HT1080 (cell line): Measurements from ENCODE around the gene ANXA5. TPM values are rescaled to one million over a fixed set of nuclear protein-coding genes. Genes with fewer than 3 reads are reported as not detected.
"Not testable (repeated sequence)": the region's sequence is repeated elsewhere in the genome, so short reads cannot be mapped to it uniquely, and the experiment has no call there.

ENCODE experiments used
- DNase-seq: peaks from one replicate; pipeline ENCODE4 v3.0.0-alpha.2; 2015; ENCODE audit warnings: low read depth
- polyA plus RNA-seq, 2 experiments: library from polyadenylated mRNA; depleted of rRNA; stranded (reverse); fragments of >200 nt; gene quantifications; 2 replicates each; pipeline ENCODE4 v1.2.3, GENCODE V29; 2015
- total RNA-seq: library from RNA; depleted of rRNA; stranded (reverse); fragments of >200 nt; shearing (Covaris generic); gene quantifications from 2 replicates; pipeline ENCODE4 v1.2.3, GENCODE V29; 2014; rRNA removed

Gene ANXA5
- 489 and 521 TPM in 2 replicates for total RNA-seq
- 417 and 504 TPM in 2 replicates for polyA plus RNA-seq (2015; cell fraction: cytosol; rRNA removed)
- 490 and 564 TPM in 2 replicates for polyA plus RNA-seq (2015; cell fraction: nucleus; rRNA removed)

GRCh38 chr4:121696581-121697461, at the start of gene ANXA5:
Gene ANXA5 (minus strand): TSS chr4:121696980. CDS start chr4:121696589, 391 bp downstream.
- peak; percentile 81 for DNase-seq

- no peak for DNase-seq
These were observed 46.0 kb upstream of the ANXA5 start for GRCh38 chr4:121742794-121743193.

- no peak for DNase-seq
These were observed 45.0 kb upstream of the ANXA5 start for GRCh38 chr4:121741751-121742150.

- no peak for DNase-seq
These were observed 44.1 kb upstream of the ANXA5 start for GRCh38 chr4:121740796-121741409.

- DNase-seq, result no peak
These were observed 42.8 kb upstream of the ANXA5 start for GRCh38 chr4:121739575-121739974.

GRCh38 chr4:121738780-121739535, 42.2 kb upstream of the ANXA5 start:
- no peak for DNase-seq

- DNase-seq, result no peak
These were observed 41.2 kb upstream of the ANXA5 start for GRCh38 chr4:121737846-121738554.

GRCh38 chr4:121736735-121737351, 40.1 kb upstream of the ANXA5 start:
- DNase-seq, result peak; percentile 64

GRCh38 chr4:121734571-121734970, 37.8 kb upstream of the ANXA5 start:
- DNase-seq, result no peak

- no peak for DNase-seq
These were observed 37.2 kb upstream of the ANXA5 start for GRCh38 chr4:121733942-121734341.

- not testable (repeated sequence) for DNase-seq
These were observed 33.0 kb upstream of the ANXA5 start for GRCh38 chr4:121729753-121730152.

- peak; percentile 91 for DNase-seq
These were observed 32.0 kb upstream of the ANXA5 start for GRCh38 chr4:121728798-121729226.

GRCh38 chr4:121728066-121728465, 31.3 kb upstream of the ANXA5 start:
- DNase-seq, result peak; percentile 90

- peak; percentile 67 for DNase-seq
These were observed 30.0 kb upstream of the ANXA5 start for GRCh38 chr4:121726642-121727268.

- no peak for DNase-seq
These were observed 27.9 kb upstream of the ANXA5 start for GRCh38 chr4:121724671-121725070.

GRCh38 chr4:121721700-121722099, 24.9 kb upstream of the ANXA5 start:
- no peak for DNase-seq

- no peak for DNase-seq
These were observed 23.3 kb upstream of the ANXA5 start for GRCh38 chr4:121720109-121720508.

GRCh38 chr4:121717680-121718237, 21.0 kb upstream of the ANXA5 start:
- no peak for DNase-seq

GRCh38 chr4:121714548-121714947, 17.8 kb upstream of the ANXA5 start:
- DNase-seq, result no peak

GRCh38 chr4:121712783-121713182, 16.0 kb upstream of the ANXA5 start:
- no peak for DNase-seq
